Aorta (tissue), 5 donors: ENCODE results near the gene GNAO1. TPM values are rescaled to one million over a fixed set of nuclear protein-coding genes. Genes with fewer than 3 reads are reported as not detected.

Experiments
- ATAC-seq: fragments of 200-7000 bp; cut with Tn5 transposase; one replicate; pipeline ENCODE4 v1.9.1; 2022; ENCODE audit warnings: moderate library complexity; ENCODE audit not compliant: low FRiP score
- DNase-seq, 2 donors: peaks; one replicate each; pipeline ENCODE4 v3.0.0-alpha.2; 2020
- H3K27ac ChIP-seq, 2 donors: one replicate each; pipeline ENCODE4 v1.5.1; 2013; ENCODE audit warnings: low read length in 2 of 2, mild to moderate bottlenecking in 2 of 2, moderate library complexity in 2 of 2, control low read depth in 1 of 2, inconsistent platforms in 1 of 2, low read depth in 1 of 2
- H3K27me3 ChIP-seq, 2 donors: one replicate each; pipeline ENCODE4 v1.6.1; 2013; ENCODE audit warnings: control low read depth in 1 of 2, low read length in 1 of 2, mild to moderate bottlenecking in 1 of 2, moderate library complexity in 1 of 2; ENCODE audit not compliant: insufficient read depth in 2 of 2, control insufficient read depth in 1 of 2
- H3K36me3 ChIP-seq, 2 donors: one replicate each; pipeline ENCODE4 v1.6.1; 2013; ENCODE audit warnings: control low read depth in 1 of 2, low read length in 1 of 2, mild to moderate bottlenecking in 1 of 2; ENCODE audit not compliant: insufficient read depth in 2 of 2, control insufficient read depth in 1 of 2
- H3K4me1 ChIP-seq, 2 donors: one replicate each; pipeline ENCODE4 v1.6.1; 2013; ENCODE audit warnings: low read length in 2 of 2, control low read depth in 1 of 2, mild to moderate bottlenecking in 1 of 2, moderate library complexity in 1 of 2; ENCODE audit not compliant: insufficient read depth in 2 of 2, control insufficient read depth in 1 of 2
- H3K4me3 ChIP-seq, 2 donors: one replicate each; pipeline ENCODE4 v1.5.1; 2013; ENCODE audit warnings: low read length in 2 of 2, control low read depth in 1 of 2, mild to moderate bottlenecking in 1 of 2
- H3K9me3 ChIP-seq: one replicate; pipeline ENCODE4 v1.6.1; 2013; ENCODE audit warnings: mild to moderate bottlenecking, low read length; ENCODE audit not compliant: control insufficient read depth
- WGBS, 2 donors: extraction: QIAGEN DNeasy Blood & Tissue Kit; methylation state at CpG; one replicate each; pipeline ENCODE4 v1.1.7; 2013; 5-methylcytosine and 5-hydroxymethylcytosine counted together
- intact Hi-C, 2 donors: fragments of 100-400 bp; cut with DNase I; formaldehyde crosslinking; loops; one replicate each; pipeline versions ENCODE4 v1.14.2 to v1.15.0; 2022
- polyA plus RNA-seq, 2 donors: library from polyadenylated mRNA; stranded (reverse); fragments of 200-250 nt; gene quantifications; one replicate each; pipeline ENCODE4 v1.2.3, GENCODE V29; 2013
- total RNA-seq, 2 donors: library from RNA; stranded (reverse); fragmentation: NEBNext Ultra II Directional; extraction: Animal tissue kit (Norgen Biotek cat#: 25700); gene quantifications; one replicate each; pipeline ENCODE4 v1.2.1, GENCODE V29; 2021
- donor health status: healthy with polysubstance abuse.
- donor health status: Bipolar disorder and iron deficiency.
- donor health status: DM: no; HTN: no; CAD: no.
- donor health status: DM: no; HTN: no; CAD: no.
- donor health status: DM: yes; HTN: yes; CAD: no.

The GNAO1 gene
- total and polyA plus RNA-seq, 4 donors: 0.63 to 16.2 (median 4.2) TPM

GRCh38 chr16:56300891-56301850 is 109.9 kb downstream of the GNAO1 start:
- DNase-seq (no peak), ATAC-seq (no peak)
- Histone ChIP-seq H3K9me3 (no peaks in the 10 kb centered on the region), H3K27me3 (no peaks in the 10 kb centered on the region), H3K4me1 (no peaks in the 10 kb centered on the region), H3K27ac (no peak overlapping the region), H3K36me3 (no peaks in the 10 kb centered on the region), H3K4me3 (no peak overlapping the region)
- intact Hi-C loops: no loop called here
- 62 to 68% methylated on average over 14 of the region's 14 CpGs for WGBS, 2 donors

GRCh38 chr16:56302506-56302905 is 111.2 kb downstream of the GNAO1 start:
- no peaks in the 10 kb centered on the region for H3K4me1 ChIP-seq
- no peak overlapping the region for H3K27ac ChIP-seq
- H3K36me3 ChIP-seq: no peaks in the 10 kb centered on the region
- intact Hi-C loops: no loop called here
- no peak for DNase-seq
- no peaks in the 10 kb centered on the region for H3K9me3 ChIP-seq
- no peak for ATAC-seq
- no peak overlapping the region for H3K4me3 ChIP-seq
- WGBS, 2 donors: 92 to 94% methylated on average over 5 of the region's 5 CpGs
- no peaks in the 10 kb centered on the region for H3K27me3 ChIP-seq

GRCh38 chr16:56303066-56303715 is 111.9 kb downstream of the GNAO1 start:
- intact Hi-C loops: no loop called here
- ATAC-seq (no peak), DNase-seq (no peak)
- WGBS, 2 donors: 92 to 93% methylated on average over 13 of the region's 13 CpGs
- Histone ChIP-seq H3K36me3 (no peaks in the 10 kb centered on the region), H3K4me1 (no peaks in the 10 kb centered on the region), H3K27ac (no peak overlapping the region), H3K4me3 (no peak overlapping the region), H3K9me3 (no peaks in the 10 kb centered on the region), H3K27me3 (no peaks in the 10 kb centered on the region)

GRCh38 chr16:56303880-56304279 is 112.6 kb downstream of the GNAO1 start:
- 89 to 91% methylated on average over 6 of the region's 6 CpGs for WGBS, 2 donors
- Histone ChIP-seq H3K4me3 (no peak overlapping the region), H3K36me3 (no peaks in the 10 kb centered on the region), H3K9me3 (no peaks in the 10 kb centered on the region), H3K4me1 (no peaks in the 10 kb centered on the region), H3K27me3 (no peaks in the 10 kb centered on the region), H3K27ac (no peak overlapping the region)
- no peak for DNase-seq
- intact Hi-C loops: no loop called here
- ATAC-seq: no peak

GRCh38 chr16:56305956-56306565 is 114.8 kb downstream of the GNAO1 start:
- Histone ChIP-seq H3K27me3 (no peaks in the 10 kb centered on the region), H3K9me3 (no peaks in the 10 kb centered on the region), H3K36me3 (no peaks in the 10 kb centered on the region), H3K4me1 (no peaks in the 10 kb centered on the region), H3K27ac (no peak overlapping the region), H3K4me3 (no peak overlapping the region)
- ATAC-seq (no peak), DNase-seq (no peak)
- WGBS, 2 donors: 66 to 67% methylated on average over 9 of the region's 9 CpGs
- intact Hi-C loops: no loop called here

- H3K27ac ChIP-seq: no peak overlapping the region
- H3K4me1 ChIP-seq: no peaks in the 10 kb centered on the region
- ATAC-seq (no peak), DNase-seq (no peak)
- no peaks in the 10 kb centered on the region for H3K36me3 ChIP-seq
- intact Hi-C loops: no loop called here
- no peaks in the 10 kb centered on the region for H3K9me3 ChIP-seq
- no peak overlapping the region for H3K4me3 ChIP-seq
- no peaks in the 10 kb centered on the region for H3K27me3 ChIP-seq
- WGBS, 2 donors: 74 to 76% methylated on average over 16 of the region's 16 CpGs
These were observed 115.6 kb downstream of the GNAO1 start for GRCh38 chr16:56306690-56307533.

- ATAC-seq (no peak), DNase-seq (no peak)
- Histone ChIP-seq H3K36me3 (no peaks in the 10 kb centered on the region), H3K9me3 (no peaks in the 10 kb centered on the region), H3K4me3 (no peak overlapping the region), H3K27me3 (no peaks in the 10 kb centered on the region), H3K4me1 (no peaks in the 10 kb centered on the region), H3K27ac (no peak overlapping the region)
- intact Hi-C loops: no loop called here
- WGBS, 2 donors: 94 to 98% methylated on average over 2 of the region's 2 CpGs
These were observed 116.2 kb downstream of the GNAO1 start for GRCh38 chr16:56307534-56307873.

- intact Hi-C loops: no loop called here
- WGBS, 2 donors: 82 to 83% methylated on average over 3 of the region's 3 CpGs
- DNase-seq: no peak
- ATAC-seq: no peak
- Histone ChIP-seq H3K27me3 (no peaks in the 10 kb centered on the region), H3K4me3 (no peak overlapping the region), H3K36me3 (no peaks in the 10 kb centered on the region), H3K27ac (no peak overlapping the region), H3K9me3 (no peaks in the 10 kb centered on the region), H3K4me1 (no peaks in the 10 kb centered on the region)
These were observed 117.7 kb downstream of the GNAO1 start for GRCh38 chr16:56309008-56309407.
